GM12878 (cell line): Measurements from ENCODE around the gene RAB15. TPM values are rescaled to one million over a fixed set of nuclear protein-coding genes. Genes with fewer than 3 reads are reported as not detected.

Source experiments
- ATAC-seq: fragments of 200-7000 bp; cut with Tn5 transposase; 3 replicates; pipeline ENCODE4 v1.9.1; 2020; ENCODE audit warnings: mild to moderate bottlenecking, moderate library complexity
- BruUV-seq: library from RNA; stranded (reverse); fragments of 400-500 nt; replicated peaks from 2 replicates; lab custom pipeline; 2021; lab: Mats Ljungman, UMichigan
- CTCF ChIA-PET: fragments of 300-600 bp; sonication (Branson Sonifier 250); formaldehyde crosslinking; extraction: SDS; loops from one replicate; lab custom pipeline; 2021; ENCODE audit warnings: inconsistent platforms; lab: Yijun Ruan, JAX
- POLR2A ChIA-PET: fragments of 350-600 bp; formaldehyde crosslinking; extraction: SDS; loops from one replicate; lab custom pipeline; 2021; ENCODE audit warnings: inconsistent platforms; lab: Charles Lee
- RAD21 ChIA-PET: fragments of 300-600 bp; sonication (Branson Sonifier 250); formaldehyde crosslinking; loops from one replicate; lab custom pipeline; 2023; ENCODE audit warnings: antibody characterized with exemption; ENCODE audit not compliant: unreplicated experiment; lab: Charles Lee
- SMC1A ChIA-PET: fragments of 300-600 bp; sonication (Branson Sonifier 250); formaldehyde crosslinking; loops from one replicate; lab custom pipeline; 2023; ENCODE audit not compliant: unreplicated experiment, uncharacterized antibody; lab: Charles Lee
- DNase-seq: peaks from one replicate; pipeline ENCODE4 v3.0.0-alpha.2; 2011; ENCODE audit warnings: low read depth, low spot score
- FAIRE-seq: peaks from 3 replicates; lab custom pipeline; 2011; peaks lifted over from hg19 to GRCh38; lab: Jason Lieb, UNC
- H2AFZ ChIP-seq: 2 replicates; pipeline ENCODE4 v1.6.0; 2011; ENCODE audit warnings: low read depth, low read length, control low read depth; ENCODE audit not compliant: control insufficient read depth
- H3K27ac ChIP-seq: 2 replicates; pipeline ENCODE4 v1.5.1; 2011; ENCODE audit warnings: control low read depth; ENCODE audit not compliant: control insufficient read depth, insufficient read depth
- H3K27me3 ChIP-seq, 2 experiments: replicated peaks in 1 of 2; 2 replicates each; pipeline versions ENCODE4 v1.6.0 to v1.6.1; 2011; ENCODE audit warnings: low read length in 1 of 2; ENCODE audit not compliant: control insufficient read depth in 2 of 2, insufficient read depth in 2 of 2
- H3K36me3 ChIP-seq, 2 experiments: 2 replicates each; pipeline ENCODE4 v1.5.1; 2011; ENCODE audit warnings: low read length in 1 of 2; ENCODE audit not compliant: control insufficient read depth in 2 of 2, insufficient read depth in 2 of 2
- H3K4me1 ChIP-seq: 2 replicates; pipeline ENCODE4 v1.6.1; 2011; ENCODE audit warnings: mild to moderate bottlenecking, low read length, moderate library complexity, mixed read lengths; ENCODE audit not compliant: control insufficient read depth, insufficient read depth
- H3K4me2 ChIP-seq: 2 replicates; pipeline ENCODE4 v1.6.0; 2011; ENCODE audit warnings: control low read depth; ENCODE audit not compliant: control insufficient read depth, insufficient read depth
- H3K4me3 ChIP-seq: fragments of 200-600 bp; sonication (generic); 2 replicates; pipeline ENCODE4 v1.5.1; 2016
- H3K79me2 ChIP-seq: 2 replicates; pipeline ENCODE4 v1.6.0; 2011; ENCODE audit warnings: low read length; ENCODE audit not compliant: control insufficient read depth, insufficient read depth
- H3K9ac ChIP-seq: 2 replicates; pipeline ENCODE4 v1.8.0; 2011; ENCODE audit warnings: low read length, control low read depth, mixed read lengths; ENCODE audit not compliant: control insufficient read depth, insufficient read depth
- H3K9me3 ChIP-seq: replicated peaks from 3 replicates; pipeline ENCODE4 v1.5.1; 2011; ENCODE audit warnings: mild to moderate bottlenecking, low read length; ENCODE audit not compliant: control insufficient read depth, insufficient read depth
- H4K20me1 ChIP-seq: 2 replicates; pipeline ENCODE4 v1.6.0; 2011; ENCODE audit not compliant: control insufficient read depth, insufficient read depth
- BACH1 ChIP-seq: fragments of 450-650 bp; IDR thresholded peaks from 2 replicates; pipeline ENCODE4 v1.6.1; 2017; ENCODE audit warnings: mild to moderate bottlenecking, borderline replicate concordance
- CBX5 ChIP-seq: sonication (generic); IDR thresholded peaks from 2 replicates; pipeline ENCODE4 v1.6.1; 2016; ENCODE audit warnings: low read depth, moderate library complexity, mild to moderate bottlenecking, inconsistent platforms
- CHD1 ChIP-seq: IDR thresholded peaks from 2 replicates; pipeline ENCODE4 v1.6.1; 2012; ENCODE audit warnings: low read depth, low read length, improper control_type of control experiment
- E2F4 ChIP-seq: IDR thresholded peaks from 2 replicates; pipeline ENCODE4 v1.6.1; 2012; ENCODE audit warnings: low read depth, low read length, improper control_type of control experiment
- FOXM1 ChIP-seq: IDR thresholded peaks from 2 replicates; pipeline ENCODE4 v1.6.1; 2012; ENCODE audit warnings: low read depth, mild to moderate bottlenecking, inconsistent platforms, low read length, moderate library complexity
- GABPA ChIP-seq: IDR thresholded peaks from 2 replicates; pipeline ENCODE4 v1.6.1; 2014; ENCODE audit warnings: antibody characterized with exemption, low read depth, mild to moderate bottlenecking, inconsistent platforms
- IKZF1 ChIP-seq: fragments of 450-650 bp; conservative IDR thresholded peaks from 2 replicates; pipeline ENCODE4 v1.6.1; 2017; ENCODE audit warnings: antibody characterized with exemption, mild to moderate bottlenecking
- IKZF2 ChIP-seq, 2 experiments: fragments of 450-650 bp; IDR thresholded peaks; 2 replicates each; pipeline ENCODE4 v1.6.1; 2017; ENCODE audit warnings: mild to moderate bottlenecking in 2 of 2, moderate library complexity in 2 of 2
- KAT2A ChIP-seq: conservative IDR thresholded peaks from 2 replicates; pipeline ENCODE4 v1.6.1; 2011; ENCODE audit warnings: low read depth, low read length; ENCODE audit not compliant: control insufficient read depth
- MLLT1 ChIP-seq: fragments of 450-650 bp; IDR thresholded peaks from 2 replicates; pipeline ENCODE4 v1.6.1; 2016; ENCODE audit warnings: mild to moderate bottlenecking
- MXI1 ChIP-seq: fragments of 150-350 bp; IDR thresholded peaks from 2 replicates; pipeline ENCODE4 v1.6.1; 2011; ENCODE audit warnings: low read depth, mild to moderate bottlenecking, inconsistent platforms, low read length, improper control_type of control experiment
- NFYA ChIP-seq: IDR thresholded peaks from 2 replicates; pipeline ENCODE4 v1.6.1; 2011; ENCODE audit warnings: low read depth, mild to moderate bottlenecking, low read length, improper control_type of control experiment, borderline replicate concordance
- NFYB ChIP-seq: IDR thresholded peaks from 2 replicates; pipeline ENCODE4 v1.6.1; 2011; ENCODE audit warnings: low read depth, mild to moderate bottlenecking, low read length, improper control_type of control experiment, moderate library complexity; ENCODE audit not compliant: insufficient read depth
- PAX8 ChIP-seq: fragments of 450-650 bp; IDR thresholded peaks from 2 replicates; pipeline ENCODE4 v1.6.1; 2017; ENCODE audit warnings: mild to moderate bottlenecking, moderate library complexity
- POLR2AphosphoS2 ChIP-seq: IDR thresholded peaks from 2 replicates; pipeline ENCODE4 v1.6.1; 2011; ENCODE audit warnings: low read depth, mild to moderate bottlenecking, low read length, improper control_type of control experiment, moderate library complexity
- RFX5 ChIP-seq: IDR thresholded peaks from 2 replicates; pipeline ENCODE4 v1.6.1; 2011; ENCODE audit warnings: low read depth, low read length, improper control_type of control experiment
- SPI1 ChIP-seq: IDR thresholded peaks from 2 replicates; pipeline ENCODE4 v1.6.1; 2011; ENCODE audit warnings: low read depth, mild to moderate bottlenecking, low read length, moderate library complexity, borderline replicate concordance; ENCODE audit not compliant: insufficient read depth
- TBL1XR1 ChIP-seq: IDR thresholded peaks from 2 replicates; pipeline ENCODE4 v1.6.1; 2012; ENCODE audit warnings: low read depth, low read length, improper control_type of control experiment
- USF1 ChIP-seq: IDR thresholded peaks from 2 replicates; pipeline ENCODE4 v1.6.1; 2011; ENCODE audit warnings: borderline replicate concordance, low read depth, mild to moderate bottlenecking, moderate library complexity, mixed read lengths, low read length; ENCODE audit not compliant: insufficient read depth; ENCODE audit errors: extremely low read length
- USF2 ChIP-seq: IDR thresholded peaks from 2 replicates; pipeline ENCODE4 v1.6.1; 2011; ENCODE audit warnings: low read depth, low read length, improper control_type of control experiment, borderline replicate concordance
- WGBS: methylation state at CpG from one replicate; pipeline ENCODE4 v1.1.6; 2016; ENCODE audit warnings: low lambda C conversion rate; ENCODE audit not compliant: insufficient replicate concordance, insufficient coverage; ENCODE audit errors: missing lambda C conversion rate; 5-methylcytosine and 5-hydroxymethylcytosine counted together
- in situ Hi-C: fragments of 300-500 bp; cut with MboI; formaldehyde crosslinking; loops from 9 replicates; pipeline ENCODE4 v1.14.3; 2018; ENCODE audit warnings: mixed read lengths
- intact Hi-C: fragments of 100-400 bp; cut with micrococcal nuclease; formaldehyde crosslinking; loops from one replicate; pipeline ENCODE4 v1.14.2; 2022; ENCODE audit not compliant: unreplicated experiment
- polyA plus RNA-seq, 11 experiments: library from polyadenylated mRNA; depleted of rRNA in 4 of 11; unstranded in 6 of 11; stranded (reverse) in 5 of 11; fragments of >200 nt; fragmentation: Nextera tagmentation in 4 of 11; fragmentation: Illumina TruSeq in 1 of 11; extraction: Ambion mirVana in 4 of 11; extraction: Trizol in 1 of 11; gene quantifications; 1 replicate in 1 of 11; 2 replicates in 10 of 11; pipeline versions ENCODE4 v1.2.1 to v1.2.3, GENCODE V29; 2011 to 2016; ENCODE audit warnings: inconsistent platforms in 2 of 11, missing spikeins in 2 of 11, low read depth in 1 of 11
- total RNA-seq, 4 experiments: library from RNA; depleted of rRNA in 3 of 4; stranded (reverse); fragments of >200 nt in 3 of 4; fragmentation: Illumina TruSeq in 1 of 4; extraction: Trizol in 1 of 4; gene quantifications; 2 replicates each; pipeline versions ENCODE4 v1.2.1 to v1.2.3, GENCODE V29; 2013 to 2021

Gene RAB15
- total and polyA plus RNA-seq, 10 of the 15 experiments (the other 5 are each of a cell fraction or from before 2014, with no cell fraction given), result 0.32 to 3.9 (median 2.1) TPM

GRCh38 chr14:64956697-64957406 lies 15.3 kb downstream of the RAB15 start:
- 87% methylated on average over 8 of the region's 8 CpGs for WGBS
- Histone ChIP-seq H3K27ac (no peak overlapping the region), H3K4me3 (no peak overlapping the region), H3K4me2 (no peak overlapping the region), H3K9ac (no peak overlapping the region), H3K4me1 (peaks cover 18% of the 10 kb centered on the region), H3K36me3 (no peaks in the 10 kb centered on the region), H3K79me2 (no peaks in the 10 kb centered on the region), H2AFZ (no peak overlapping the region), H3K9me3 (no peaks in the 10 kb centered on the region), H3K27me3 (no peaks in the 10 kb centered on the region), H4K20me1 (no peaks in the 10 kb centered on the region)
- no peak for TF ChIP-seq E2F4
- no peak for TF ChIP-seq POLR2AphosphoS2
- no peak for TF ChIP-seq MXI1
- no peak for TF ChIP-seq NFYB
- TF ChIP-seq NFYA, result no peak
- TF ChIP-seq PAX8, result no peak
- no peak for TF ChIP-seq SPI1
- no peak for TF ChIP-seq RFX5
- no peak for TF ChIP-seq GABPA
- no peak for TF ChIP-seq FOXM1
- no peak for TF ChIP-seq USF1
- no peak for TF ChIP-seq IKZF1
- TF ChIP-seq CHD1, result no peak
- TF ChIP-seq MLLT1, result no peak
- TF ChIP-seq TBL1XR1, result no peak
- TF ChIP-seq BACH1, result no peak
- TF ChIP-seq USF2, result no peak
- no peak for TF ChIP-seq KAT2A
- TF ChIP-seq CBX5, result no peak
- no peak for TF ChIP-seq IKZF2 (IDR thresholded peaks at IDR 0.05)
- ChIA-PET SMC1A (interaction anchor here (1.1 to 1.7 kb wide), 3 partner anchors 9 to 133 kb away, joined by 3 to 6 read pairs (median 3); no protein-coding TSS in a partner anchor), POLR2A (no interaction called here), RAD21 (interaction anchor here (1.2 kb wide), 1 partner anchor 27 kb away, joined by 3 read pairs; no protein-coding TSS in a partner anchor), CTCF (interaction anchor here (0.7 to 1.4 kb wide), 4 partner anchors 17 to 155 kb away, joined by 3 to 6 read pairs (median 4); no protein-coding TSS in a partner anchor)
- DNase-seq (no peak), FAIRE-seq (no peak), ATAC-seq (no peak)
- intact Hi-C loops, result no loop called here
- in situ Hi-C loops, result no loop called here
- no TSS peak for BruUV-seq
